ENCODE measurements around the gene TACC3. TPM values are rescaled to one million over a fixed set of nuclear protein-coding genes. Genes with fewer than 3 reads are reported as not detected.
A peak's percentile ranks its signal among the peaks of the same experiment; 100 is the strongest.

TACC3 gene
- total RNA-seq = 2.0 TPM

- DNase-seq (ENCODE audit: low spot score in 2 of 2) (peak; percentile 99 to 100), FAIRE-seq (no peak)
Observed at GRCh38 chr4:1721003-1721665, at the start of gene TACC3, which contains the start of gene TMEM129. TSS of gene TACC3 (plus strand) at chr4:1721521. CDS start at chr4:1723422, 1,901 bp downstream. TSS of gene TMEM129 (minus strand) at chr4:1721323. CDS start at chr4:1720837, 486 bp downstream.

GRCh38 chr4:1673671-1674070, 47.6 kb upstream of the TACC3 start:
- FAIRE-seq (no peak), DNase-seq (ENCODE audit: low spot score in 2 of 2) (no peak)

DNA sequence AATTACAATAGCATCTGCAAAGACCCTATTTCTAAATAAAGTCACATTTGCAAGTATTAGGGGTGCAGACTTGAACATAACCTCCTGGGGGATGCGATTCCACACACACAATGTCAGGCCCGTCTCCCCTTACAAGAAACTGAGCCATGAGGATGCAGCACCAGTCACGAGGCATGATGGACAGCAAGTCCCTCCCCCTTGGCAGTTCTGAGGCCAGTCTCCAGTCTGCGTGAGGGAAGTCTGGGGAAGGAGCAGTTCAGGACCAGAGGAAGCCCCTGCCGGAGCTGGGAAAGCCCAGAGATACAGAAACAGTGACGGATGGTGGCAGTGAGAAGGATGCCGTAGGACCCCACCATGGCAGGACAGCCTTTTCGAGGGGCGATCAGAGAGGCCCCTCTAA, 46.6 kb upstream of the TACC3 start:
- FAIRE-seq (no peak), DNase-seq (ENCODE audit: low spot score in 2 of 2) (peak in 1 of 2 donors; percentile 52)

DNA sequence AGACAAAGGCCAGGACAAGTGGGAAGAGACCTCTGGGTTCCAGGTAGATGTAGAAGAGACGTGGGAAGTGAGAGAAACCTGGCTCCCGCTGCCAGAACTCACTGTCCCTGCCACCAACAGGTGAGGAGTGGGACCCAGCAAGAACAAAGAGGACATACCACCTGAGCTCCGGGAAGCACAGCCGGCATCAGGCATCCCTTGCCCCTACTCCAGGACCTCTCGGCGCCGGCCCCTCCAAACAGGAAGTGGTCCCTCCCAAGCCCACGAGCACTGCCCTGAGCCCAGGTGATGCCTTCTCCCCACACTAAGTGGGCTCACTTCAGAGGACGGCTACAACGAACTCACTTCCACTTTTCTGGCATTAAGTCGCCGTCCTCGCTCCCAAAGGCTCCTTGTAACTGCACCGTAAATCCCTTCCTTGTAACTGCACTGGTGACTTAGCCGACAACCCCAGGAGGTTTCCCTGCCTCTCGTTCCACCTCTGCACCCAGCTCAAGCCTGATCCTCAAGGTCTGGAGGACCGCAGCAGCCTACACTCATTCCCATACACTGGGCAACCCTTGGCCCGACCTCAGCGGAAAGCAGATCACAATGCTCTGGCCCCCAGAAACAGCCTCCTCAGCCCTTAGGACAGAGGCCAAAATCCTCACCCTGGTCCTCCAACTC, 46.1 kb upstream of the TACC3 start:
- FAIRE-seq (no peak), DNase-seq (ENCODE audit: low spot score in 2 of 2) (no peak)

DNA sequence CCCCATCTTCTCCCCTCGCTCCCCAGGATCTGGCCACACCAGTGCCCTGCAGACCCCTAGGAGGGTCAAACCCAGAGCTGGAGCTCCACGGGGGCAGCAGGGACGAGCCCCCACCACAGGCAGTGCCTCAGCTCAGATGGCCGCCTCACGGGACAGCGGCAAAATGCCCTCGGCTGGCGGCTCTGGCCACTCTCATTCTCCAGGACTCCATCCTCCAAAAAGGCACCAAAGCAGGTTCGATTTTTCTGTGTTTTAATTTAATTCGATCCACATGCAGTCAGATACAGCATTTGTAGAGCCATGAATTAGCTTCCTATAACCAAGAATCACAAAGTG, 45.6 kb upstream of the TACC3 start:
- FAIRE-seq (no peak), DNase-seq (ENCODE audit: low spot score in 2 of 2) (no peak)

GRCh38 chr4:1676605-1677525, 44.5 kb upstream of the TACC3 start:
- FAIRE-seq = no peak
- DNase-seq (ENCODE audit: low spot score in 2 of 2) = no peak

DNA sequence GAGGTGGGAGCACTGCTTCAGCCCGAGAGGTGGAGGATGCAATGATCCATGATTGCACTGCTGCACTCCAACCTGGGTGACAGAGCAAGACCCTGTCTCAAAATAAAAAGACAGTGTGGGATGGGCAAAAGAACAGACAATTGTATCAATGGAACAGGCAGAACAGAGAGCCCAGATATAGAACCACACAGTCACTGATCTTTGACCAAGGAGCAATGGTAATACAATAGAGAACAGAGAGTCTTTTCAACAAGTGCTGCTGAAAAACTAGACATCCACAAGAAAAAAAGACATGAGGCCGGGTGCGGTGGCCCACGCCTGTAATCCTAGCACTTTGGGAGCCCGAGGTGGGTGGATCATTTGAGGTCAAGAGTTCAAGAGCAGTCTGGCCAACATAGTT, 43.1 kb upstream of the TACC3 start:
- DNase-seq (ENCODE audit: low spot score in 2 of 2) = no peak
- no peak for FAIRE-seq

DNA sequence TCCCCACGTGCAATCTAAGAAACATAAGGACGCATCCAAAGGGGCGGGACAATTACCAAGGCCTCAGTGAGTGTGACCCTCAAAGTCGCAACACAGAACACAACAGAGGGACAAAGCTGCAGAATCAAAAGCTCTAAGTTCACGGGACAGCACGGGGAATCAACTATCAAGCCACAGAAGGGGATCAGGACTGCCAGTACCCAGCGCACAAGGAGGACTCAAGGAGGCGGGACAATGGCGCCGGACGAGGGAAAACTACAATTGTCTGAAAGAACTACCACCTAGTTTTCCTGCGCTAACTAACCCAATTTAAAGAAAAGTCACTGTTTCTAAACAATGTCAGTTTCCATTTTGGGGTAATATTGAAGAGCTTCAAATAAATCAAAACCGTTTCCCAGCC, 38.5 kb upstream of the TACC3 start:
- no peak for DNase-seq (ENCODE audit: low spot score in 2 of 2)
- FAIRE-seq = no peak

DNA sequence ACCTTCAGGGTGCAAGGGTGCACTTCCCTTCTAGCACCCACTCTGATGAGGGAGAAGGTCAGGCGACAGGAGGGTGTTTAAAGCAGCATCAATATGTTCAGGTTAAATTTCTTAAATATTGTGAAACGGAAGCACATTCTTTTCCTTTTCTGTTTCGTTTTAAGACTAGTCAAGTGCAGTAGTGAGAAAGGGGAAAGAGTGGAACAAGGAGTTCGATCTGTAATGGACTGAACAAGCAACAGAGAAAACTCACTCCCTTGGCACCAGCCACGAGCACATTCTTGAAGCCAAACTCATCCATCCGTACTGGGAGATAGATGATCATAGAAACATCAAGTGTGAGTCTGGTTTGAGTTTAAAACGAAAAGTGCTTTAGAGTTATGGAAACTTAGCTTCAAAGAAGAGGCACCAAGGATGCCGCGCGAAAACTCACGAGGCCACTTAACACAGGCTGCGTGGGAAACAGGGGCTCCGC, 38.0 kb upstream of the TACC3 start:
- DNase-seq (ENCODE audit: low spot score in 2 of 2) (no peak), FAIRE-seq (no peak)

DNA sequence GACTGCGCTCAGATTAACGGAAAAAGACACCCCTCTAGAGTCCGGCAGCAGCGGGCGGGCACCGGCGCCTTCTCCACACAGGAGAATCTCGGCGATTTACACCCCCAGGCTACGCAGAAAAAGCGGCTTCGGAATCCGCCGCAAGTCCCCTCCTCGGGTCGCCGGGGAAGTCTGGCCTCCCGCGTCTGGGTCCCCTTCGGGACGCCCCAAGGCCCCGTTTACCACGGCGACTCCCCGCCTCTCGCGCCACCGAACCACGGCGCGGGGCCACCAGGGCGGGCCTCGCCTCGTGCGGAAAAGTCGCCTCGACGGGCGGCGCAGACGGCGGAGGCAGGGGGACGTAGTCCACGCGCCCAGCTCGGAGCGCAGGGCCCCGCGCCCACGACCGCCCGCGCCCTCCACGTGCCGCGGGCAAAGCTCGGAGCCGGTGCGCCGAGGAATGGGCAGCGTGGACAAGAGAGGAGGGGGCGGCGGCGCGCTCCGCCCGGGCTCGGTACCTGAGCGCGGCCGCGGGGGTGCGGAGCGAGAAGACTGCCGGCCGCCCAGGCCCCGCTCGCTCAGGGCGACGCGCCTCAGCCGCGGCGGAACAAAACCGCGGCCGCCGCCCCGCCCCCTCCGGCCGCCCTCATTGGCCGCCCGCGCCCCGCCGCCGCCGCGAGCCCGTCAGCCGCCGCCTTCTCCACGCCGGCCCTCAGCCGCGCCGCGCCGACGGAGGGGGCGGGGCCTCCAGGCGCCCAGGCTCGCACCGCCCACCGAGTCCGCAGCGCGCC, 37.4 kb upstream of the TACC3 start, which contains the start of gene FAM53A:
TSS of gene FAM53A (minus strand) at position 578 of the 770 bp plus-strand sequence. CDS start 15,572 bp downstream, outside the sequence.
- no peak for FAIRE-seq
- peak; percentile 94 to 97 for DNase-seq (ENCODE audit: low spot score in 2 of 2)

GRCh38 chr4:1684506-1685234, 36.7 kb upstream of the TACC3 start:
- FAIRE-seq (no peak), DNase-seq (ENCODE audit: low spot score in 2 of 2) (no peak)

DNA sequence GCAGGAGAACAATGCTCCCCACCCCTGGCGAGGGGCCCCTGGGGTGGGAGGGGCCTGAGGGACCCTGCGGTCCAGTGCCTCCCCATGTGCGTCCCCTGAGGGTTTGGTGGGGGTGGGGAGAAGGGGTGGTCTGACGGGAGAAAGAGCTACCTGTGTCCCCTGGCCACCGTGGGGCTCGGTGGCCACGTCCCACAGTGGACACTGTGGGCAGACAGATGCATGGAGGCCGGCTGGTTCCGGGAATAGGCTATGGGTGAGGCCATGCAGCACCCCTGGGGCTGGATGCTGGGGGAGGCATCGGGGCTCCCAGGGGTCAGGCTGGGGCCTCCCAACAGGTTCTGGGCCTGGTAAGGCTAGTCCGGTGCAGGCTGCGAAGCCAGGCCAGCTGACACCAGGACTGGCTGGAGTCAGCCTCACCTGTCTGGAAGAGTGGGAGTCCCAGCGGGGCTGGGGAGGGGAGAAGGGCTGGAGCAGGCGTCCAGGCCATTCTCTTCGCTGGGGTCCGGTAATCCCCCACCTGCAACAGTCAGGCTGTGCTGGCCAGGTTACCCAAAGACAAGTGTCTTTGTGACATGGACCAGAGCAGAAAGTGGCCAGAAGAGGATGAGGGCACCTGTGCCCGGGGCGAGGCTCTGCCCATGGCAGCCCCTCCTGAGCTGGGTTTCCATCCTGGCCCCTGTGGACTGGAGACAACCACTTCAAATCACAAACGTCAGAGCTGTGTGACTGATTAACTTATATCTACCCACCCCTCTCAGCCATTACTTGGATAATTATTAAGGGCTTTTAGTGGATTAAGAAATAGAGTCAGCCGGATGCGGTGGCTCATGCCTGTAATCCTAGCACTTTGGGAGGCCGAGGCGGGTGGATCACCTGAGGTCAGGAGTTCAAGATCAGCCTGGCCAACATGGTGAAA, 35.8 kb upstream of the TACC3 start:
- FAIRE-seq (no peak), DNase-seq (ENCODE audit: low spot score in 2 of 2) (no peak)

GRCh38 chr4:1686440-1687036, 34.8 kb upstream of the TACC3 start:
- FAIRE-seq = no peak
- DNase-seq (ENCODE audit: low spot score in 2 of 2) = no peak

- DNase-seq (ENCODE audit: low spot score in 2 of 2) (no peak), FAIRE-seq (no peak)
Observed at GRCh38 chr4:1690698-1691097, 30.6 kb upstream of the TACC3 start.

DNA sequence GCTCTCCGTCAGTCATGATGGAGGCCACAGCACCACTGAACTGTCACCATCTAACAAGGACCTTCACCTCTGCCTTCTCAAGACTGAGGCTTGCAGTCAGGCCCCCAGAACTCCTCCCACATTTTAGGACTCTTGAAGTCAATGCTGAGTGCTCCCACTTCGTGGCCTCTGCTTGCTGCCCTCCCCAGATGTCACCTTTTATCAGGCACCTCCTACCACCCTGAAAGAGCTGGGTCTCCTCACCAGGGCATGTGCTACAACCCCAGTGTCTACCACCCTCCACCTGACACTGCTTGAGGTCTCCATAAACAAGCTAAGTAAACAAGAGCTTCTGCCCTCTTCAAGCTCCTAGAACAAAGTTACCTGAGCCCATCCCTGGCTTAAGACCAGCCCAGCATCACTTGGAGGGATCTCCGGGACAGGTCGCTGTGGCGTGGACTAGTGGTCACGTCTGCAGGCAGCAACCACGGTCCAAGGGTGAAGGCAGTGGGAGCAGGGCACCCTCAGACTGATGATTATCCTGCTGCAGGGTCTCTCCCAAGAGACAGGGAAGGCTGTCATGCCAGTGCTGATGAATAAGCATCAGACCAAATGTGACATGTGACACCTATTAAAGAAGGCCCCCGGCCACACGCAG, 29.5 kb upstream of the TACC3 start:
- no peak for DNase-seq (ENCODE audit: low spot score in 2 of 2)
- FAIRE-seq = no peak

DNA sequence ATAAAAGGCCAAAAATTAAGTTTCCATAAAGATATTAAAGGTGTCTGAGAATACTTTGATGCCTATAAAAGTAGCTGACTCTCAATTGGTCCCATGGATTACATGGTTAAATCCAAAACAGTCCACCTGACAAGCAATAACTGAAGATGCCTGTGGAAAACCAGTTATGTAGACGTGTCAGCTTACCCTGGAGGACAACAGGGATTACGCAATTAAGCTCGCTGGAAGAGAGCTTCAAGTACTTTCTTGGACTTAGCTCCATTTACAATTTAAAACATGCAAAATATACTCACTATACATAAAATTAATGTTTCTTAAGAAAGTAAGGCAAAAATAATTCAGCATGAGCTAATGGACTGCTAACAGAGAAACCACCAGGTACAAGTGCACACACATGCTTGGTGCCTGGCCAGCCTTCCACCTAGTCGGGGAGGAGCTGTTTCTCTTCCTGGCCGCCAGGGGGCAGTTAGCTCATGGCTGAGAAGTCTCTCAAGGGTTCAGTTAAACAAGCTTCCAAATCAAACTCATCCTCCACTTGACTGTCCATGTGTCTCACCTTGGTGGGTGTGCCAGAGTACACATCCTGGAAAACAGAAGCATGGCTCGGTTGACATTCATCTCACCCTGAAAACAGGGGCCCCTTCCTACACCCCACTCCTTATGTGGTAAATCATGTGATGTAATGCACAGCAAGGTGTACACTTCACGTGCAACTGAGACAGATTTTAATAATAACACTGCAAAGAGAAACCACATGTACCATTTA, 28.0 kb upstream of the TACC3 start:
- no peak for FAIRE-seq

GRCh38 chr4:1695913-1696312, 25.4 kb upstream of the TACC3 start:
- no peak for FAIRE-seq
- no peak for DNase-seq (ENCODE audit: low spot score in 2 of 2)

More for the DNA sequence above, 28.0 kb upstream of the TACC3 start:
- DNase-seq (ENCODE audit: low spot score in 2 of 2) = peak in 1 of 2 donors; percentile 60

All from frontal cortex (tissue), 4 donors.